NOMO-1 (cell line): ENCODE data around the gene BABAM2.
"Not testable (repeated sequence)": the region's sequence is repeated elsewhere in the genome, so short reads cannot be mapped to it uniquely, and the experiment has no call there.

ENCODE experiments used
- DNase-seq, 2 experiments: peaks; one replicate each; lab custom pipeline; 2025; ENCODE audit not compliant: unreplicated experiment in 2 of 2; lab: John Stamatoyannopoulos, UW

Gene BABAM2

DNA sequence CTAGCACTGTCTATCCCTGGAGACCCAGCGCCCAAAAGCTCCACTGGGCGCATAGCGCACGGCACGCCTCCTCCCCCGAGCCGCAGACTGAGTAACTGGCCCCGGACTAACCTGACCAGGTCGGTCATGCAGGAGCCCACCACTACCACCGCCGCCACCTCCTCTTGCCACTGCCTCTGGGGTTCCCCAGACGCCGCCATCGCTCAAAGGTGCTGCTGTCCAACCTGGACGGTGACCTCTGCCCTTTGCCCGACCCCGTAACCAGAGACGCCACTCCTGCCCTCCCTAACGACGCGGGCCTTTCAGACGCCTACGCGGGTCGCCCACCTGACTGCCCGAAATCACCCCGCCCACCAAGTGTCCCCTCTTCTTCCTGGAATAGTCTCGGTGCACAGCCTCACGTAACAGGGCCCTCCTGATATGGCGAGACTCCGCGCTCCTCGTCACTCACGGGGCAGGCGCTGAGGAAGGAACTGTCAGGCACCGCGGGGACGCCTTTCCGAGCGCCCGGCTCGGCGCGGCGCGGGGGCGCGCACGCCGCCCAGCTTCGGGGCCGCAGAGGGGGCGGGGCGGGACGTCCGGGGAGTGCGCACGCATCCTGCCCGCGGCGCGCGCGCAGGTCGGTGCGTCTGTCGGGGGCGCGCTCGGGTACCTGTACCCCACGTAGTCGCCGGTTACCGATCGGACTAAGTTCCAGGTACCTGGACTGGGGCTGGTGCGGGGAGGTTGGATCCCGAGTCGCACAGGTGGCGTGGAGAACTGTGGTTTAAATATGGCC is at the start of gene BABAM2, which contains the start of gene RBKS:
Gene BABAM2 (plus strand): TSS at position 584 of the 778 bp plus-strand sequence. CDS start 3,828 bp downstream, outside the sequence.
Gene RBKS (minus strand): TSS at position 242 of the 778 bp plus-strand sequence. CDS start 42 bp downstream, at position 200.
- peak; percentile 84 to 91 for DNase-seq

DNA sequence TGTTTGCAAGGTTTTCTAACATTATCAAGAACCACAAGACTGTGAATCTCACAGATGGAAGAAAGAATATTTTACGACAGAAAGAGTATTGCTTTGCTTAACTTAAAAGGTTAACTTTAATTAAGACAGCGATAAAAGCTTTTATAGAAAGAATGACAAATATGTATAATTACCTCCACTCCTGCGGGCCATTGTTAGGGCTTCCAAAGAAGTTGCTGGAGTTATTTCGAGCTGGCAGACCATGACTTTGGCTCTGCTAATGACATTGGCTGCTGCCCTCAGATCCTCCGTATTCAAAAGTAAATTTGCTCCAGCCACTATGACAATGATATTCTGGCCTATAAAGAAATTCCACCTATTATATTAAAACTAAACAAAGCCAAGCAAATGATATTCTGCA is 47.6 kb upstream of the BABAM2 start:
- no peak for DNase-seq

DNA sequence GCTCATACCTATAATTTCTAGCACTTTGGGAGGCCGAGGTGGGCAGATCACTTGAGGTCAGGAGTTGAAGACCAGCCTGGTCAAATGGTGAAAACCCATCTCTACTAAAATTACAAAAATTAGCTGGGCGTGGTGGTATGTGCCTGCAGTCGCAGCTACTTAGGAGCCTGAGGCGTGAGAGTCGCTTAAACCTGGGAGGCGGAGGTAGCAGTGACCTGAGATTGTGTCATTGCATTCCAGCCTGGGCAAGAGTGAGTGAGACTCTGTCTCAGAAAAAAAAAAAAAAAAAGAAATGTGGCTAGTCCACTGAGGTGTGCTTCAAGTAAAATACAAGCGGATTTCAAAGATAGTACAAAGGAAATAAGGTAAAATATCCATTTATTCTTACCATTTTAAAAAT is 46.5 kb upstream of the BABAM2 start:
- DNase-seq = no peak

DNA sequence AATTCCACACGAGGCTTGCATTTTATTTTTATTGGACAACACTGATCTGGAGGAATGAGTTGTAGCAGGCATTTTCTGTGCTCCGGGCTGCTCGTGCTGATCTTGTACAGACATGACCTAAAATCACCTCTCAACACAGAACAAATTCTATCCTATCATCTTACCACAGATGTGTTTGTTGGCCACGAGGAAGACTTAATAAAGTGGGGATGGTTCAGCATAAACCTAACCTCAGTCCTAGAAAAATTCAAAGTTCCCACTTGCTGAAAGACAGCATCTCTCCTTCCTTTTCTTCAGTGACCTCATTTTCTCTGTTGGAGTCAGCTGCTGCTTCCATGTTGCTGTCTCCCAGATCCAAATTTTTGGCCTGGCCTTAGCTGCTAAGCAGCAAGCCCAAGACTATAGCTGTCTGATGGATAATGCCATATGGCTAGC is 45.7 kb upstream of the BABAM2 start:
- no peak for DNase-seq

DNA sequence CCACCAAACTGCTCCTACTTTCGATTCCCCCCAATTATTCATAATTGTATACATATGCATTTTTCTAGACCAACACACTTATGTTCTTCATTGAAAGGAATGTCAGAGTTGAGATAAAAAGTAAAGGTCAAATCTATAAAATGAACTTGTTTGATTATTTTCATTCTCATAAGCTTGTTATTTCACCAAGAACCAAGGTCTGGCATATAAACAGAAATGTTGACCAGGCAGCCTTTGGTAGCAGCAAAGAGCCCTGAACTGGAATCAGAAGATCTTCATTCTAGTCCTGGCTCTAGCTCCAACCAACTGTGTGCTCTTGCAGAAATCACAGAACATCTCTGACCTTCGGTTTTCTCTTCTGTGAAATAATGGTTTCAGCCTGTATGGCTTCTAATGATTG is 43.2 kb upstream of the BABAM2 start:
- no peak for DNase-seq

DNA sequence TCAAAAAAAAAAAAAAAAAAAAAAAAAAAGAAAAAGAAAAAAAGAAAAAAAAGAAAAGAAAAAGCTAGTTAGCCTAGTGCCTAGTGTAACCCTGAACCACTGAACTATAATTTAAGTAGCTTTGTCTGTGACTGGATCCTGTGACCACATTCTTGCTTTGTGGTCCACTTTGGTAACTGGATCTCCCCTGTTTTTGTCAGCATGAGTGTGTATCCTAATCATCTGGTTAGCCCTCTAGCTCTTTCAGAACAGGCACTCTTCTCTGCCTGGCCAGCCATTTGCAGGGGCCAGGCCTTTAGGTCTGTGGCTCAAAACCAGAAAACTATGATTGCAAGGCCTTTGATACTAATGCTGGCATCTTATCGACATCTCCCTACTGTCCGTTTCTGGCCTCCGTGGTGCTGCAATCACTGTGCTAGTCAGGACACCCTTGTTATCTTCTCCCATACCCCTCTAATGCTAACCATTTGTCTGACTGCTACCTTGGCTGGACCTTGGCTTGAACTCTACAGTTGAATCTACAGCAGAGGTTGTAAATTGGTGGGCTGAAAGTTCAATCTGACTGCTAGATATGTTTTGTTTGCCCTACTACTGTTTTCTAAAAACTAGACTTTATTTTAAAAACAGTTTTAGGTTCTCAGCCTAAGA is 40.8 kb upstream of the BABAM2 start:
- DNase-seq = no peak

DNA sequence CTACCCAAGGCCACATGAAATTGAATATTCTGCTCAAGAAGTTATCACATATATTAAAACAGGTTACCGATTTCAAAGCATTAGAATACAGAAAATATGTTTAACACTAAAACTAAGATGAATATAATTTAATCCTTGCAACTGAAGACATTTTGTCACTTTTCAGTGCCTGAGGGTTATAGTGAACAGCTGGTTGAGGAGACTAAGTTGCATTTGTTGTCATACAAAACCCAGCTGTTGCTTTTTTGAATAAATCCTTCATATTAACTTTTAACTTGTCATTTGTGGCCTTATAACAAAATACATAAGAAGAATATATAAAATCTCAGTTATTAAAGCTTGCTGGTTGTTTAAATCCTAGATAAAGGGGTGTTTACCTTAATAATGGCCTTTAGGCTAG is 37.8 kb upstream of the BABAM2 start:
- DNase-seq = no peak

DNA sequence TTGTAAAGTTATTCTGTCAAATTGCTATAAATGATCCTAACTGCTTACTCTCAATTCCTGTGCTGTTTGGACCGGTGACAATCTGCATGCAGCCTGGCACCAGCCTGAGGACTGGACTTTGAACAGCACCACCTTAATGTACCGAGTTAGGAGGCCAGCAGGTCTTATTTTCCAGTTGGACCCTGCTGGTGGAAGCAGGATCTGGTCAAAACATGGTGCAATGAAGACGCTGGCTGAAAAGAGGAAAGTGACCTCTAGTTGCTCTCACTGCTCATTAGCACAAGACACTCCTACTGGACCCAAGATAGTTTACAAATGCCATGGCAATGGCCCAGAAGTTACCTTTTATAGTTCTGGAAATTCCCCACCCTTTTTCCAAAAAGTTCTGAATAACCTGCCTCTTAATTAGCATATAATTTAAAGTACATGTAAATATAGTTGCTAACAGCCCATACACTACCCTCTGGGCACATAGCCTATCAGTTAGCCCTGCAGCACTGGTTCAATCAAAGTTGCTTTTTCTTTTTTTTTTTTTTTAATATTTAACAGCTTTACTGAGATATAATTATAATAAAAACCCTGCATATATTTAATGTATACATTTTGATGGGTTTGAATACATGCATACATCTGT is 36.2 kb upstream of the BABAM2 start:
- no peak for DNase-seq

DNA sequence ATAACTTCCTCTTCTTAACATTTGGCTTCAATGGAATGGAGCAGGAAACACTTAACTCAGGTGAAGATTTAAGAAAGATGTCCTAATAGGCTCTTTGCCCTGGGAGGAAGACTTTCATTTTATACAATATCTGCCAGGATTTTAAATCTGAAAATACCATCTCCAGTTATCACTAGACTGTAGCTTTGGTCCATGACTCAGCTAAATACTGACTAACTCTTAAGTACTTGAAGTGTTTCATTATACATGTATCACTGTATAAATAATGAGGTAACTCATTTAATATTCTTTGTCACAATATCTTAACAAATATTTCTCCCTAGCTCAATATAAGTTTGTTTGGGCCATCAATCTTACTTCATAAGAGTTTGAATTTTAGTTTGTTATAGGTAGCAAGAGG is 35.1 kb upstream of the BABAM2 start:
- DNase-seq = no peak

DNA sequence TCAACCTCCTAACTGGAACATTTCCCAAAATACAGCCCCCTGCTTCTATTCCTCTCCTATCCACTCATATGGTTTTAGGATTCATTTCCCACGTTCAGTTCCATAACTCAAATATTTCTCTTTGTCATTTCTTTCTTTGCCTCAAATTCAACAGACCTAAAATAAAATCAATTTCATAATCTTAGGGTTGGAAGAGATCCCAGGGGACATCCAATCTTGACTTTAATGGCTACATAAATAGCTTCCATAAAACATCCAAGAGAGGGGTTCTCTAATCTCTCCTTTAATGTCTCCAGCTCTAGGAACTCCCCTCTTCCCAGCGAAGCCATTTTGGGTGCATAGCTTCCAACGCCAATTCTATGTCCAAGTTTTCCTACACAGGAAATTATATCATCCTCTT is 34.1 kb upstream of the BABAM2 start:
- DNase-seq = no peak

DNA sequence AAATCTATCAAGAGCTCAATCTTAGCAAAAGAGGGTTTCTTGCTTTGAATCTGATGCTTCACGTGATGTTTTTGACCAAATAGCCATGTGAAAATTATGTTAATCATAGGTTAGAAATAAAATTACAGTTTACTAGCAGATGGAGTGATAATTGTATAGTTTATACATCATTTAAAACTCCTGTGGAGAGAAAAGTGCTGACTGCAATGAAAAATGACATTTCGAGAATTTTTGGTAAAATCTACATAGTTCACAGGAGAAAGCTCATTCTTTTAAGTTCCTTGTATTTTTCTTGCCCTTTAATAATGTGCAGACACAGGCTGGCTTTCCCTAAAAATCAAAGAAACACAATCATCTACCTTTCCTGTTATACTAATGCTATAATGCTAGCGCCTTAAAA is 33.6 kb upstream of the BABAM2 start:
- no peak for DNase-seq

DNA sequence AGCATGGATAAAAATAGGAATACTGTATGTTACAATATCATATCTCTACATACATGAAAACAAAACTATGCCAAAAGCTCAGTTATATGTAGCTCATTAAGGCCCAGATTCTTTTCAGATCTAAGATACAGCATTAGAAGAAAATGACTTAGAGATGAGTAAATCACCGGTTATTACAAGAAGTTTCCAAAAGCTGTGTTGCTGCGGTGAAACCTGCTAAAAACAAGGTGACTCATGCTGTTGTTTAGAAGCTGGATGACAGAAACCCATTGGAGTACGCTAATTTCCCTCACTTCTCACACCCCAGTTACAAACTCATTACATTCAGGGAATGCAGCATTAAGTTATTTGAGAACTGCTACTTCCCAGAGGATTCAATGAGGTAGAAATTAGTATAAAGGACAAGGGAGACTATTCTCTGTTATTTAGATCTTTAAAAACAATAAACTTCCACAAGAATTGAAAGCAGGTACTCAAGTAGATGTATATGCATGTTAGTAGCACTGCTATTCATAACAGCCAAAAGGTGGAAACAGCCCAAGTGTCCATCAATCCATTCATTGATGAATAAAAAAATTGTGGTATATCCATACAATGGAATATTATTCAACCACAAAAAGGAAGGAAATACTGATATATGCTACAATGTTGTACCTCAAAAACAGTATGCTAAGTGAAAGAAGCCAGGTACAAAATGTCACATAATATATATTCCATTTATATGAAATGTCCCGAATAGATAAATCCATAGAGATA is 32.9 kb upstream of the BABAM2 start:
- DNase-seq = no peak

DNA sequence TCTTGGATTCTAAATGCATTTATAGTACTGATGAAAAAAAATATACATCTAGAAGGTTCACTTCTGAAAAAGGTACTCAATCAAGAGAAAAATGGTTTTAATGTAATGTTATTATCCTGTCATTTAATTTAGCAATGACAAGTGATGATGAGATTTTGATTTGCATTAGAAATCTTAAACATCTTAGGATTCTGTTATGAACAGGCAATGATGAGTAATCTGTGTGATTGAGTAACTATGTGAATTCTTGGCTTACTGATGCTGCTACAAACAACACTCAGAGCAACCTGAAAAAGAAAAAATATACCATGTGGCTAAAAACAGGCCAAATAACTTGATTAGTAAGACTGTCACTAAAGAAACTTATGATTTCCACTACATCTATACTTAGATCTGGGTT is 30.4 kb upstream of the BABAM2 start:
- peak in 1 of 2 experiments; percentile 26 for DNase-seq

DNA sequence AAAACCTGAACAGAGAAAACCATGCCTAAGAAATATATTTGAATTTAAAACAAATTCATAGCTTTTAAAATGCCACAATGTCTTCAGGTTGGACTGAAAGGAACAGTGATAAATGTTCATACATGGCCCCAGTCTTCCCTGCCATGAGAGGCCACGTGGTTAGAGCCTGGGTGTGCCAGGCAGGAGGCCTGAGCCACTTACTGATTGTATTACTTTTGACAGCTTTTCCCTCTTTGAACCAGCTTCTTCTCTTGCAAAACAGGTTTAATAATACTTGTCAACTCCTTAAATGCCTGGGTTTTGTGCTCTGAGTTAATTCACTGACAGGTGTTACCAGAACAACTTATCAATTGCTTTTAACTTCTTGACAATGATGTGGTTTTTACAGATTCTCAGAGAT is 27.4 kb upstream of the BABAM2 start:
- no peak for DNase-seq

DNA sequence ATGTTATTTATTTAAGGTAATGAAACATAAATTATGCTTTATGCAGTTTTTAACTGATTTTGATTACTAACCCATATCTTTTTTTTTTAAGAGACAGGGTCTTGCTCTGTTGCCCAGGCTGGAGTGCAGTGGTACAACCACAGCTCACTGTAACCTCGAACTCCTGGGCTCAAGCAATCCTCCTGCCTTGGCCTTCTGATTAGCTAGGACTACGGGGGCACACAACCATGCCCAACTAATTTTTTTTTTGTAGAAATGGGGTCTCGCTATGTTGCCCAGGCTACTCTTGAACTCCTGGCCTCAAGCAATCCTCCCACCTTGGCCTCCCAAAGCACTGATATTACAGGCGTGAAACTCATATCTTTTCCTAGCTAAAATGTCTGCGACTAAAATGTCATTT is 26.6 kb upstream of the BABAM2 start:
- DNase-seq = not testable (repeated sequence)

DNA sequence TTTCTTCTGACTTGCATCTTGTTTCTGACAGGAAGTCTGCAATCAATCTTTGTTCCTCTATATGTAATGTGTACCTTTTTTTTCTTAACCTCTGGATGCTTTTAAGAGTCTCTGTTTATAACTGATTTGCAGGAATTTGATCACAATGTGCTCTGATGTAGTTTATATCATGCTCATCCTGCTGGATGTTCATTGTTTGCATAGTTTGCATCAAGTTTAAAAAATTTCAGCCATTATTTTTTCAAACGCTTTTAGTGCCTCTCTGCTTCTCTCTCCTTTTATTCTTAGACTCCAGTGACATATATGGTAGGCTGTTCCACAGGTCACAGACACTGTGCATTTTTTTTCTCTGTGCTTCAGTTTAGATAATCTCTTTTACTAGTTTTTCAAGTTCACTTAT is 24.3 kb upstream of the BABAM2 start:
- peak in 1 of 2 experiments; percentile 20 for DNase-seq

DNA sequence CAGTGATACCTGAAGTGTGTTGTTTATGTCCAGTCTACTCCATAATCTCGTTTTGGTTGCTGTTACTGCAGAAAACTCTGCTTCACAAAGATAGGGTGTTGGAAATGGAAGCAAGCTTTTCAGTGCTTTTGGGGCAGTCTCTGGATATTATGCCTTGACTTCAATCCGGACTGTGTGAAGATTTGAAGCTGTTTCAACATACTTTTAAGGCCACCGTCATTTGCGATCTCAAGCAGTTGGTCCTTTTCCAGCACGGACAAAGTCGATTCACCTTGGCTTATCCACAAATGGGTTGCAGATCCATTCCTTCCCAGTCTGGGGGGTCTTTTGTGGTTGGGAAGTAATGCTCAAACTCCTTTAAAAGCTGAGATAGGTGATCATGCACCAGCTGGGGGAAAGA is 20.8 kb upstream of the BABAM2 start:
- DNase-seq = no peak

DNA sequence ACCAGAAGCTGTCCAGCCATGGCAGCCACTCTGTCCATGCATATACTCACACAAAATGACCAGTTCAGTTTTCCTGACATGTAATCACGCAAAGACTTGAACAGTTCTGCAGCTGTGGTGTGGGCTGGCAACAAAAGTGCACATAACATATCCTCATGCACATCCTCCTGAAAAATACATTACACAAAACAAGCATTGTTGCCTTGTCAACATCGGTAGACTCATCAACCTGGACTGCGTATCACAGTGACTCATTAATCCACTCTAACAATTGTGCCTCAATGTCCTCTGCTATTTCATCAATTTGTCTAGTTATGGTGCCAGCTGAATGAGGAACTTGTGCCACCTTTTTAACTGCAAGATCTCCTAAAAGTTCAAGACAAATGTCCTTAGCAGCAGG is 19.8 kb upstream of the BABAM2 start:
- no peak for DNase-seq

DNA sequence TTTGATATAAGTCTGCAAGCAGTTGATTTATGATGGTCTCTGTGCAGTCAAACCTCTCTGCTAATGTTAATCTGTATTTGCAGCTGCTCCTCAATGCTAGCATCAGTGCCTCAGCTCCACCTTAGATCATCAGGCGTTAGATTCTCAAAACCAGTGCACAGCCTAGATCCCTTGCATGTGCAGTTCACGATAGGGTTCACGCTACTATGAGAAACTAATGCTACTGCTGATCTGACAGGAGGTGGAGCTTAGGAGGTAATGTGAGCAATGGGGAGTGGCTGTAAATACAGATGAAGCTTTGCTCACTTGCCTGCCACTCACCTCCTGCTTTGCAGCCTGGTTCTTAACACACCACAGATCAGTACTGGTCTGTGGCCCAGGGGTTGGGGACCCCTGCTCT is 18.7 kb upstream of the BABAM2 start:
- no peak for DNase-seq

DNA sequence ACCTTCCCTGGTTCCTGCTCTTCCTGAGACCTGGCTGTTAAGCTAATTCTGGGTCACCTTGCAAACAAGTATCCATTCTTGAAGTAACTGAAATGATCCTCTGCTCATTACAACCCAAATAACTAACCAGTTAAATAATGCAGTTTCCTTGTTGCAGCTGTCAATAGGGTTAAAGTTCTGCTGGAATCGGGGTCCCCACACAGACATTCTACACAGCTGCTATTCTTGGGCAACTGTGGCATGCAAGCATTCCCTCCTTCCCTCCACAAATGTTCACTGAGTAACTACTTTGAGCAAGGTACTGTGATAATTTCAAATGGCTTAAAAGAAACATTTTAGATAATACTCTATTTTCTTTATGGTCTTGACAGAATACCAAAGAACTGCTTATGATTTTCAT is 17.4 kb upstream of the BABAM2 start:
- no peak for DNase-seq
